Measurements from ENCODE around the gene HTR2A. TPM values are rescaled to one million over a fixed set of nuclear protein-coding genes. Genes with fewer than 3 reads are reported as not detected.

Gene HTR2A
- total and polyA plus RNA-seq, 4 donors, result 0.09 to 1.1 (median 0.43) TPM

DNA sequence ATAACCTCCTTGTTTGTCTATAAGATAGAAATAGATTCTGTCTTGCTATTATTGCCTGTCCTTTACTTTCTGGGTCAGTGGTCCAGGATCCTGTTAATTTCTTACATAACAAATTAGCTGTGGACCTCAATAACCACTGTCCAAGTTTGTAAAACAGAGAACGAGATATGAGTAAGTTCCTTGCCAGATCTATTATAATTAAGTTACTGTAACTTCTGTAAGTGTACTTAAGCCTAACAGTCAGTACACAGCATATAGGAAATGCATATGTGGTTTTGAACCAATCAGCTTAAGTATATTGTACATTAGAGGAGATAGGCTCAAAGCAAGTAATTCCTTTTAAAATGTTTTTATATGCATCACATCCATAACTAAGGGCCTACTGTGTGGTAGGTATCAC is 34.9 kb downstream of the HTR2A start:
- DNase-seq (no peak), ATAC-seq (ENCODE audit: insufficient read depth, low FRiP score) (no peak)
- Histone ChIP-seq H3K36me3 (ENCODE audit: control insufficient read depth in 4 of 4, insufficient read depth in 4 of 4, low read length in 4 of 4) (no peaks in the 10 kb centered on the region), H3K9ac (ENCODE audit: insufficient read depth in 1 of 2, low read length in 2 of 2) (no peak overlapping the region), H3K4me3 (no peak overlapping the region), H3K9me3 (ENCODE audit: control insufficient read depth in 4 of 4, insufficient read depth in 3 of 4, low read length in 3 of 4) (no peaks in the 10 kb centered on the region), H3K4me1 (ENCODE audit: control insufficient read depth in 5 of 5, insufficient read depth in 5 of 5, low read length in 5 of 5) (peaks cover 0 to 14% (median 0%) of the 10 kb centered on the region in 5 donors), H3K27ac (ENCODE audit: low read depth in 1 of 2, low read length in 1 of 2) (no peak overlapping the region), H3K27me3 (ENCODE audit: control insufficient read depth in 3 of 3, insufficient read depth in 3 of 3, low read length in 2 of 3) (no peaks in the 10 kb centered on the region)
- TF ChIP-seq, protein P1, sequence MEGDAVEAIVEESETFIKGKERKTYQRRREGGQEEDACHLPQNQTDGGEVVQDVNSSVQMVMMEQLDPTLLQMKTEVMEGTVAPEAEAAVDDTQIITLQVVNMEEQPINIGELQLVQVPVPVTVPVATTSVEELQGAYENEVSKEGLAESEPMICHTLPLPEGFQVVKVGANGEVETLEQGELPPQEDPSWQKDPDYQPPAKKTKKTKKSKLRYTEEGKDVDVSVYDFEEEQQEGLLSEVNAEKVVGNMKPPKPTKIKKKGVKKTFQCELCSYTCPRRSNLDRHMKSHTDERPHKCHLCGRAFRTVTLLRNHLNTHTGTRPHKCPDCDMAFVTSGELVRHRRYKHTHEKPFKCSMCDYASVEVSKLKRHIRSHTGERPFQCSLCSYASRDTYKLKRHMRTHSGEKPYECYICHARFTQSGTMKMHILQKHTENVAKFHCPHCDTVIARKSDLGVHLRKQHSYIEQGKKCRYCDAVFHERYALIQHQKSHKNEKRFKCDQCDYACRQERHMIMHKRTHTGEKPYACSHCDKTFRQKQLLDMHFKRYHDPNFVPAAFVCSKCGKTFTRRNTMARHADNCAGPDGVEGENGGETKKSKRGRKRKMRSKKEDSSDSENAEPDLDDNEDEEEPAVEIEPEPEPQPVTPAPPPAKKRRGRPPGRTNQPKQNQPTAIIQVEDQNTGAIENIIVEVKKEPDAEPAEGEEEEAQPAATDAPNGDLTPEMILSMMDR (IDR thresholded peaks at IDR 0.05; ENCODE audit: control extremely low read depth, extremely low read depth), result no peak
- WGBS, 2 donors, result 49 to 54% methylated on average over 1 of the region's 1 CpG

DNA sequence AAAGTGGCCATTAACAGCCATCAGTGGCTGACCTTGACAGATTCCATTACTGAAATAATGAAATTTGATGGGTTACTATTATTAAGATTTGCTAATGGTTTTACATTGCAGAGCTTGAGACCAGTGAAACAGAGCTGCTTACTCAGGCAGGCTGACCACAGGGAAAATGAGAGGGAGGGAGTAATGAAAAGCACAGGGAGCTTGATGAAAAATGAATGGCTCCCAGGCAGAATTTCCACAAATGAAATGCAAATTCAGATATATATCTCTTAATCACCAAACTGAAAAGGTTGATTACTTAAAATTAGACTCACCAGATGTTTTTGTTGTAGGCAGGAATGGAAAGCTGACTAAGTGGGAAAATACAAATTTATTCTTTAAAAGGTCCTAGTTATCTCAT is 36.1 kb downstream of the HTR2A start:
- Histone ChIP-seq H3K9ac (ENCODE audit: insufficient read depth in 1 of 2, low read length in 2 of 2) (no peak overlapping the region), H3K27ac (ENCODE audit: low read depth in 1 of 2, low read length in 1 of 2) (no peak overlapping the region), H3K4me3 (no peak overlapping the region), H3K9me3 (ENCODE audit: control insufficient read depth in 4 of 4, insufficient read depth in 3 of 4, low read length in 3 of 4) (no peaks in the 10 kb centered on the region), H3K27me3 (ENCODE audit: control insufficient read depth in 3 of 3, insufficient read depth in 3 of 3, low read length in 2 of 3) (no peaks in the 10 kb centered on the region), H3K36me3 (ENCODE audit: control insufficient read depth in 4 of 4, insufficient read depth in 4 of 4, low read length in 4 of 4) (no peaks in the 10 kb centered on the region), H3K4me1 (ENCODE audit: control insufficient read depth in 5 of 5, insufficient read depth in 5 of 5, low read length in 5 of 5) (peaks cover 0 to 7% (median 0%) of the 10 kb centered on the region in 5 donors)
- TF ChIP-seq, protein P1 (IDR thresholded peaks at IDR 0.05; ENCODE audit: control extremely low read depth, extremely low read depth), result no peak
- no peak for ATAC-seq (ENCODE audit: insufficient read depth, low FRiP score)
- no peak for DNase-seq

DNA sequence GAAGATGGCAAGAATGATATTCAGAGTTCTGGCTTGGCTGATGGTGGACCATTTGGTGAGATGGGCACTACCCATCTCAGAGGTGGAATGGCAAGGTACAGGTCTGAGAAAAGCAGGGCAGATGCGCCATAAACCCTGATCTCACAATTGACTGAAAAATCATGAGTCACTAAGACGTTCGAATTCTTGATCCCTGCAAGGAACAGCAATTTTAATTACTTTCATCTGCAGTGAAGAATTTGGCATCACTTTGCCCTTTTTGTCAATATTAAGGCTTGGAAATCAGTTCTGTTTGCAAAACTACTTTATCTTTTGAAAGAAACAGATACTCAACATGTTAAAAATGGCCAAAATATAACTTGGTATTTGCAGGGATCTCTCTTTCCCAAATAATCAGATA is 38.1 kb downstream of the HTR2A start:
- H3K9me3 ChIP-seq (ENCODE audit: control insufficient read depth in 4 of 4, insufficient read depth in 3 of 4, low read length in 3 of 4), result no peaks in the 10 kb centered on the region
- peaks cover 0 to 6% (median 0%) of the 10 kb centered on the region in 5 donors for H3K4me1 ChIP-seq (ENCODE audit: control insufficient read depth in 5 of 5, insufficient read depth in 5 of 5, low read length in 5 of 5)
- H3K4me3 ChIP-seq, result no peak overlapping the region
- WGBS, 2 donors, result 93 to 95% methylated on average over 3 of the region's 3 CpGs
- no peak for ATAC-seq (ENCODE audit: insufficient read depth, low FRiP score)
- H3K27ac ChIP-seq (ENCODE audit: low read depth in 1 of 2, low read length in 1 of 2), result no peak overlapping the region
- H3K27me3 ChIP-seq (ENCODE audit: control insufficient read depth in 3 of 3, insufficient read depth in 3 of 3, low read length in 2 of 3), result no peaks in the 10 kb centered on the region
- H3K36me3 ChIP-seq (ENCODE audit: control insufficient read depth in 4 of 4, insufficient read depth in 4 of 4, low read length in 4 of 4), result no peaks in the 10 kb centered on the region
- no peak overlapping the region for H3K9ac ChIP-seq (ENCODE audit: insufficient read depth in 1 of 2, low read length in 2 of 2)
- DNase-seq, result no peak
- TF ChIP-seq, protein P1 (IDR thresholded peaks at IDR 0.05; ENCODE audit: control extremely low read depth, extremely low read depth), result no peak

DNA sequence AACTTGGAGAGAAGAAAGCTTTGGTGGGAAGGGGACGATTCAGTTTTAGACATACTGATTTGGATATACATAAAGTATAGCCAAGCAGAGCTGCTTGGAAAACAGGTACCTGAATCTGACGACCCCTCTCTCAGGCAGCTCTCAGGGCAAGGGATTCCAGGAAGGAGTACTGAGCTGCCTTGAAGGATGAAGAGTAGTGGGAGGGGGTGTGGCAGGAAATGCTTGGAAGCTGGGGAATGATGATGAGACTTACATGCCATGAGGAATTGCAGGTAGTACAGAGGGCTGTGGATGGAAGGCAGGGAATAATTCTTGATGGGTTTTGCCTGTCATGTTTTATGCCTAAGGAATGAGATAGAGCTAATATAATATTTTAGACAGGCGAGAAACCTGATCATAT is 38.7 kb downstream of the HTR2A start:
- no peaks in the 10 kb centered on the region for H3K36me3 ChIP-seq (ENCODE audit: control insufficient read depth in 4 of 4, insufficient read depth in 4 of 4, low read length in 4 of 4)
- TF ChIP-seq, protein P1 (IDR thresholded peaks at IDR 0.05; ENCODE audit: control extremely low read depth, extremely low read depth), result no peak
- no peak overlapping the region for H3K9ac ChIP-seq (ENCODE audit: insufficient read depth in 1 of 2, low read length in 2 of 2)
- H3K4me3 ChIP-seq, result no peak overlapping the region
- no peak for ATAC-seq (ENCODE audit: insufficient read depth, low FRiP score)
- H3K27me3 ChIP-seq (ENCODE audit: control insufficient read depth in 3 of 3, insufficient read depth in 3 of 3, low read length in 2 of 3), result no peaks in the 10 kb centered on the region
- no peak overlapping the region for H3K27ac ChIP-seq (ENCODE audit: low read depth in 1 of 2, low read length in 1 of 2)
- DNase-seq, result no peak
- WGBS, 2 donors, result 75 to 84% methylated on average over 3 of the region's 3 CpGs
- H3K4me1 ChIP-seq (ENCODE audit: control insufficient read depth in 5 of 5, insufficient read depth in 5 of 5, low read length in 5 of 5), result peaks cover 0 to 6% (median 0%) of the 10 kb centered on the region in 5 donors
- no peaks in the 10 kb centered on the region for H3K9me3 ChIP-seq (ENCODE audit: control insufficient read depth in 4 of 4, insufficient read depth in 3 of 4, low read length in 3 of 4)
